Kidney epithelial cell (primary cell): ENCODE measurements around the gene OBI1. TPM values are rescaled to one million over a fixed set of nuclear protein-coding genes. Genes with fewer than 3 reads are reported as not detected.

Experiments used
- DNase-seq: peaks from one replicate; pipeline ENCODE4 v3.0.0-alpha.2; 2010; ENCODE audit warnings: low read depth
- H3K27me3 ChIP-seq: 2 replicates; pipeline ENCODE4 v1.6.0; 2011; ENCODE audit warnings: low read length; ENCODE audit not compliant: control insufficient read depth, insufficient read depth
- H3K36me3 ChIP-seq: 2 replicates; pipeline ENCODE4 v1.5.1; 2011; ENCODE audit warnings: low read length; ENCODE audit not compliant: control insufficient read depth, insufficient read depth
- H3K4me3 ChIP-seq: 2 replicates; pipeline ENCODE4 v1.5.1; 2011; ENCODE audit warnings: low read depth, mild to moderate bottlenecking, control low read depth, low read length
- CTCF ChIP-seq: IDR thresholded peaks from 2 replicates; pipeline ENCODE4 v1.5.1; 2011; ENCODE audit warnings: mild to moderate bottlenecking, moderate library complexity, low read length, control low read depth, inconsistent platforms; ENCODE audit not compliant: insufficient read depth, poor library complexity, severe bottlenecking
- total RNA-seq: library from RNA; depleted of rRNA; stranded (reverse); fragments of >200 nt; gene quantifications from 2 replicates; pipeline ENCODE4 v1.2.3, GENCODE V29; 2015

The OBI1 gene
- total RNA-seq, 1 donor from 2014 or later, result 14.0 TPM

GRCh38 chr13:78620936-78621470, 38.0 kb downstream of the OBI1 start:
- H3K36me3 ChIP-seq, result no peaks in the 10 kb centered on the region
- H3K4me3 ChIP-seq, result no peak overlapping the region
- TF ChIP-seq CTCF, result no peak
- DNase-seq, result peak; percentile 9
- H3K27me3 ChIP-seq, result no peaks in the 10 kb centered on the region

- TF ChIP-seq CTCF, result no peak
- Histone ChIP-seq H3K4me3 (no peak overlapping the region), H3K36me3 (no peaks in the 10 kb centered on the region), H3K27me3 (no peaks in the 10 kb centered on the region)
- DNase-seq, result no peak
Observed at GRCh38 chr13:78618411-78618810, 40.5 kb downstream of the OBI1 start.

- no peak for DNase-seq
- no peak for TF ChIP-seq CTCF
- Histone ChIP-seq H3K27me3 (peaks cover 45% of the 10 kb centered on the region), H3K4me3 (no peak overlapping the region), H3K36me3 (no peaks in the 10 kb centered on the region)
Observed at GRCh38 chr13:78611040-78611439, 47.9 kb downstream of the OBI1 start.

DNA sequence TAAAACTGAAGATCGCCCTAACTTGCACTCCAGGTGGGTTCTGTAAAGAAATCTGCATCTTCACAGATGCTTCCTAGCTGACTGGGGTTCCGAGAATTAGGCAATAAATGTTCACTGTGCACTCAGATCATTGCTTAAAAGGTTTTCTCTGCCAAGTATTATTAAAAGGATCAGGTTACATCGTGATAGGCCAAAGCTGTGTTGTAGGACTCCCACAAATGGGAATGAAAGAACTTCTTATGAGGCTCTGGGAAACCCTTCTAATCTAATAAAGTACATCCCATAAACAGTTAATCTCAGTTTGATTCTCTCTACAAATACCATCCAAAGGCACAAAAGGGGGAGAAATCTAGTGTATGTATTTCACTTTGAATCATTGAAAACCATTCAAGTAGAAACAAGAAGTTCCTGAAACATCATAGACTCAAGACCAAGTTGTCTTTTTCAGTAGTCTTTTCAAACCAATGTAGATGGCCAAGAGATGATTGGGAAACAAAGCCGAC, 48.5 kb downstream of the OBI1 start:
- TF ChIP-seq CTCF, result no peak
- DNase-seq, result no peak
- H3K36me3 ChIP-seq, result no peaks in the 10 kb centered on the region
- H3K4me3 ChIP-seq, result no peak overlapping the region
- peaks cover 52% of the 10 kb centered on the region for H3K27me3 ChIP-seq

DNA sequence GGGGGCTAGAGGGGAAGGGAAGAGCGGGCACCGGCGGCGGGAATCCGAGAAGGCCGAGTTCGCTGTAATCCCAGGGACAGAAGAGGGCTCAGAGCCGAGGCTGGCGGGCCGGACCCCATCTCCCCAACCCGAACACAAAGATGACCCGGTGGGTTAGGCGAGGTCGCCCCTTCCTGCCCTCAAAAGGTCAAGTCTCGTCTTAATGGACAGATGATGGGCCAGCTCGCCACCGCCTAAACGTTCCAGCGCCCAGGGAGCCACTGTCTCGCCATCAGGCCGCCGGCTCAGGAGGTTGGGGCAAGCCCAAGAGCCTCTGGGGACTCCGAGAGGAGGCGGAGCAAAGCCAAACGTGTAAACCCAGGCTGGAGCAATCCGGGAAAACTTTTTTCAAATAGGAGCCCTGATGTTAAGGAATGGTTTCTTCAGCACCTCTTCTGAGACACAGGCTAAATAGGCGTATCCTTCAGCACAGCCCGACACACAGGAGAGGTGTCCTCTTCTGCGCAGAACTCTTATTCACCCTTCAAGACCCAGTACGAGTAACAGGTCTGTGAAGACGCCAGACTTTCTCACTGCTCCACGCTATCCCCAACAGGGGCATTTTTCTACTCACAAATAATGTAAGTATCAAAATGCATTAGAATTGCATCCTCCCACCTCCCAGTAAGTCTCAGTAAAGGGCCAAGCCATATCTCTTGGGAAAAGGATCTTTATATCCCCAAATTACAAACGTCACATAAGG, 49.3 kb downstream of the OBI1 start:
- no peak for TF ChIP-seq CTCF
- Histone ChIP-seq H3K36me3 (no peaks in the 10 kb centered on the region), H3K4me3 (peak overlapping the region; percentile 29), H3K27me3 (peaks cover 60% of the 10 kb centered on the region)
- no peak for DNase-seq
